BLaER1 treated with 17β-estradiol and CSF1 and Interleukin-3, amounts not matched to agents 10 nM and 100 nM (cell line): Measurements from ENCODE around the gene TNNI3.
A peak's percentile ranks its signal among the peaks of the same experiment; 100 is the strongest.

Source experiments
- H3K27ac ChIP-seq, 11 experiments: shearing (Covaris generic); formaldehyde crosslinking; 2 replicates each; pipeline ENCODE4 v1.8.1; 2022
- H3K27me3 ChIP-seq, 11 experiments: shearing (Covaris generic); formaldehyde crosslinking; 2 replicates each; pipeline ENCODE4 v1.8.1; 2022
- H3K36me3 ChIP-seq, 11 experiments: shearing (Covaris generic); formaldehyde crosslinking; 2 replicates each; pipeline ENCODE4 v1.8.1; 2022
- H3K4me1 ChIP-seq, 10 experiments: shearing (Covaris generic); formaldehyde crosslinking; 2 replicates each; pipeline ENCODE4 v1.8.1; 2022
- H3K4me2 ChIP-seq, 11 experiments: shearing (Covaris generic); formaldehyde crosslinking; 2 replicates each; pipeline ENCODE4 v1.8.1; 2022
- H3K4me3 ChIP-seq, 10 experiments: shearing (Covaris generic); formaldehyde crosslinking; 2 replicates each; pipeline ENCODE4 v1.8.1; 2022
- H3K9ac ChIP-seq, 11 experiments: shearing (Covaris generic); formaldehyde crosslinking; 2 replicates each; pipeline ENCODE4 v1.8.1; 2022
- H3K9me3 ChIP-seq, 11 experiments: shearing (Covaris generic); formaldehyde crosslinking; replicated peaks in 1 of 11; 2 replicates each; pipeline ENCODE4 v1.8.1; 2022
- H4K20me1 ChIP-seq, 11 experiments: shearing (Covaris generic); formaldehyde crosslinking; 2 replicates each; pipeline ENCODE4 v1.8.1; 2022
- Cebpa-rat ChIP-seq, 11 experiments: shearing (Covaris generic); IDR thresholded peaks; 2 replicates each; pipeline ENCODE4 v1.8.1; 2022

TNNI3 gene

DNA sequence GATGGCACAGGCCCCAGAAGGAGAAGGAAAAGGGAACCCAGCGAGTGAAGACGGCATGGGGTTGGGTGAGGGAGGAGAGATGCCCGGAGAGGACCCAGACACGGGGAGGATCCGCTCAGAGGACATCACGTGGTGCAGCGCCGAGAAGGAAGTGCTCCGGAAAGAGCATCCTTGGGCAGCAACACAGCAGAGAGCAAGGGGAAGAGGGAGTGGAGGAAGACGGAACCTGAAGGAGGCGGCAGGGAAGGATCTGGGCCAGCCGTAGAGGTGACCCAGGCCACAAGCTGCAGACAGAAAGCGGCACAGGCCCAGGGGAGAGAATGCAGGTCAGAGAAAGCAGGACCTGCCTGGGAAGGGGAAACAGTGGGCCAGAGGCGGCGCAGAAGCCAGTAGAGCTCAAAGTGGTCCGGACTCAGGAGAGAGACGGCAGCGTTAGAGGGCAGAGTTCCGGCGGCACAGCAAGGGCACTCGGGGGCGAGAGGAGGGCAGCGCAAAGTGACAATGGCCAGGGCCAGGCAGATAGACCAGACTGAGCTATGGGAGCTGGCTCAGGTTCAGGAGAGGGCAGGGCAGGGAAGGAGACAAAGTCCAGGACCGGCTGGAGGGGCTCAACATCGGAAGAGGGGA lies 41.2 kb downstream of the TNNI3 start:
- H3K9me3 ChIP-seq = no peaks in the 10 kb centered on the region
- peak overlapping the region; percentile 89 to 99 (median 94) for H3K4me2 ChIP-seq
- H4K20me1 ChIP-seq = peaks cover 46 to 59% (median 57%) of the 10 kb centered on the region in 11 experiments
- peak overlapping the region; percentile 92 to 99 (median 97) for H3K9ac ChIP-seq
- peaks cover 43 to 54% (median 49%) of the 10 kb centered on the region in 10 experiments for H3K4me1 ChIP-seq
- peak overlapping the region; percentile 85 to 100 (median 100) for H3K4me3 ChIP-seq
- H3K27me3 ChIP-seq = no peaks in the 10 kb centered on the region
- H3K27ac ChIP-seq = peak overlapping the region; percentile 77 to 94 (median 92)
- H3K36me3 ChIP-seq = peaks cover 13 to 37% (median 21%) of the 10 kb centered on the region in 11 experiments
- no peak for TF ChIP-seq Cebpa-rat (IDR thresholded peaks at IDR 0.05)

DNA sequence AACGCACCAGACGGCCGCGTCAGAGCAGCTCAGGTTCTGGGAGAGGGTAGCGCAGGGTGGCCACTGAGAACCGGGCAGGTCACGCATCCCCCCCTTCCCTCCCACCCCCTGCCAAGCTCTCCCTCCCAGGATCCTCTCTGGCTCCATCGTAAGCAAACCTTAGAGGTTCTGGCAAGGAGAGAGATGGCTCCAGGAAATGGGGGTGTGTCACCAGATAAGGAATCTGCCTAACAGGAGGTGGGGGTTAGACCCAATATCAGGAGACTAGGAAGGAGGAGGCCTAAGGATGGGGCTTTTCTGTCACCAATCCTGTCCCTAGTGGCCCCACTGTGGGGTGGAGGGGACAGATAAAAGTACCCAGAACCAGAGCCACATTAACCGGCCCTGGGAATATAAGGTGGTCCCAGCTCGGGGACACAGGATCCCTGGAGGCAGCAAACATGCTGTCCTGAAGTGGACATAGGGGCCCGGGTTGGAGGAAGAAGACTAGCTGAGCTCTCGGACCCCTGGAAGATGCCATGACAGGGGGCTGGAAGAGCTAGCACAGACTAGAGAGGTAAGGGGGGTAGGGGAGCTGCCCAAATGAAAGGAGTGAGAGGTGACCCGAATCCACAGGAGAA lies 42.0 kb downstream of the TNNI3 start:
- TF ChIP-seq Cebpa-rat (IDR thresholded peaks at IDR 0.05) = no peak
- H3K9me3 ChIP-seq = no peaks in the 10 kb centered on the region
- H3K4me2 ChIP-seq = peak overlapping the region; percentile 89 to 99 (median 94)
- H3K4me3 ChIP-seq = peak overlapping the region; percentile 85 to 100 (median 100)
- peaks cover 52 to 66% (median 63%) of the 10 kb centered on the region in 11 experiments for H4K20me1 ChIP-seq
- H3K9ac ChIP-seq = peak overlapping the region; percentile 40 to 99 (median 97); a peak in 21 of 22 replicates
- H3K36me3 ChIP-seq = peaks cover 15 to 43% (median 25%) of the 10 kb centered on the region in 11 experiments
- H3K27me3 ChIP-seq = no peaks in the 10 kb centered on the region
- peak overlapping the region in 10 of 11 experiments; percentile 49 to 94 (median 92); a peak in 16 of 22 replicates for H3K27ac ChIP-seq
- peaks cover 42 to 54% (median 47%) of the 10 kb centered on the region in 10 experiments for H3K4me1 ChIP-seq

DNA sequence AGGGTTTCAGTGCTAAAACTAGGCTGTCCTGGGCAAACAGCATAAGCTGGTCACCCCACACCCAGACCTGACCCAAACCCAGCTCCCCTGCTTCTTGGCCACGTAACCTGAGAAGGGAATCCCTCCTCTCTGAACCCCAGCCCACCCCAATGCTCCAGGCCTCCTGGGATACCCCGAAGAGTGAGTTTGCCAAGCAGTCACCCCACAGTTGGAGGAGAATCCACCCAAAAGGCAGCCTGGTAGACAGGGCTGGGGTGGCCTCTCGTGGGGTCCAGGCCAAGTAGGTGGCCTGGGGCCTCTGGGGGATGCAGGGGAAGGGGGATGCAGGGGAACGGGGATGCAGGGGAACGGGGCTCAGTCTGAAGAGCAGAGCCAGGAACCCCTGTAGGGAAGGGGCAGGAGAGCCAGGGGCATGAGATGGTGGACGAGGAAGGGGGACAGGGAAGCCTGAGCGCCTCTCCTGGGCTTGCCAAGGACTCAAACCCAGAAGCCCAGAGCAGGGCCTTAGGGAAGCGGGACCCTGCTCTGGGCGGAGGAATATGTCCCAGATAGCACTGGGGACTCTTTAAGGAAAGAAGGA lies 42.9 kb downstream of the TNNI3 start:
- 0 out of 20 replicates have a peak overlapping the region, but pooled peaks of 1 of the 10 experiments have one; percentile 7 for H3K4me3 ChIP-seq
- peaks cover 61 to 75% (median 72%) of the 10 kb centered on the region in 11 experiments for H4K20me1 ChIP-seq
- peak overlapping the region in 10 of 11 experiments; percentile 9 to 97 (median 58); a peak in 15 of 22 replicates for H3K9ac ChIP-seq
- H3K27me3 ChIP-seq = no peaks in the 10 kb centered on the region
- peaks cover 42 to 53% (median 47%) of the 10 kb centered on the region in 10 experiments for H3K4me1 ChIP-seq
- no peaks in the 10 kb centered on the region for H3K9me3 ChIP-seq
- H3K27ac ChIP-seq = peak overlapping the region in 3 of 11 experiments; percentile 7 to 26 (median 15); a peak in 5 of 22 replicates
- H3K36me3 ChIP-seq = peaks cover 24 to 52% (median 34%) of the 10 kb centered on the region in 11 experiments
- peak overlapping the region; percentile 89 to 99 (median 94) for H3K4me2 ChIP-seq
- TF ChIP-seq Cebpa-rat (IDR thresholded peaks at IDR 0.05) = no peak

- Histone ChIP-seq H3K27me3 (no peaks in the 10 kb centered on the region), H3K4me3 (no peak overlapping the region; a peak in 1 of 20 replicates), H3K9ac (peak overlapping the region in 9 of 11 experiments; percentile 16 to 97 (median 54); a peak in 13 of 22 replicates), H3K9me3 (no peaks in the 10 kb centered on the region), H3K4me2 (peak overlapping the region; percentile 33 to 99 (median 94)), H3K4me1 (peaks cover 36 to 44% (median 42%) of the 10 kb centered on the region in 10 experiments), H3K36me3 (peaks cover 34 to 63% (median 44%) of the 10 kb centered on the region in 11 experiments), H3K27ac (peak overlapping the region in 5 of 11 experiments; percentile 8 to 34 (median 25); a peak in 7 of 22 replicates), H4K20me1 (peaks cover 72 to 85% (median 83%) of the 10 kb centered on the region in 11 experiments)
- no peak for TF ChIP-seq Cebpa-rat (IDR thresholded peaks at IDR 0.05)
Observed at GRCh38 chr19:55113570-55114039, 43.9 kb downstream of the TNNI3 start.

DNA sequence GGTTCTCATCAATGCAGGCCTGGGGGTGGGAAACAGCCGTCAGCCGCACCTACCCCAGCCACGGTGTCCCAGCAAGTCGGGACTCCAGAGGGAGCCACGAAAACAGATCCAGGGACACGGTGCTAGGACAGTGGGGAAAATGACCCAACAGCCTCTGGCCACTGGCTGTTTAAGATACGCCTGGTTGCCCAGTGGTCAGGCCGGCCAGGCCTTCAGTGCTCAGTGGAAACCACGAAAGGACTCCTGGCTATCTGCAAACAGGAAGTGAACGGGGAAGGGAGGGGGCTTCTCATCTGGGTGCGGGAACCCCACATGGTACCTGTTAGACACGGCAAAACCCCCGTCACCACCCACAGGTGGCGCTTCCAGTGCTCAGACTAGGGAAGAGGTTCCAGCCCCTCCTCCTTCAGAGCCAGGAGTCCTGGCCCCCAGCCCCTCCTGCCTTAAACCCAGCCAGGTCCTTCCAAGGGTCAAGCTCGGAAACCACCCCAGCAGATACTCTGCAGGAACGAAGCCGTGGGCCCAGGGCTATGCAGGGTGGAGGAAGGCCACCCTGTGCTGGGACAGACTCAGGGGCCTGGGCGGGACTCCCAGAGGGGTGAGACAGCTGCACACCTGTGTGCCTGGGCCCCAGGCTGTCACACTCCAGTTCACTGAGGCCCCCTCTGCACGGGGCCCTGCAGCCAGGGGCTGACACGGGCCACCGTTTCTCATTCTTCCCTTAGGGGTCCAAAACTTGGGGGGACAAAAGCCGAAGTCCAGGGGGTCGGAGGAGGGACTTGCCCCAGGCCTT lies 44.6 kb downstream of the TNNI3 start:
- peak overlapping the region in 7 of 11 experiments; percentile 16 to 97 (median 53); a peak in 8 of 22 replicates for H3K9ac ChIP-seq
- H4K20me1 ChIP-seq = peaks cover 77 to 91% (median 88%) of the 10 kb centered on the region in 11 experiments
- peak overlapping the region; percentile 33 to 99 (median 94); a peak in 21 of 22 replicates for H3K4me2 ChIP-seq
- peaks cover 30 to 38% (median 36%) of the 10 kb centered on the region in 10 experiments for H3K4me1 ChIP-seq
- no peaks in the 10 kb centered on the region for H3K9me3 ChIP-seq
- H3K36me3 ChIP-seq = peaks cover 41 to 69% (median 50%) of the 10 kb centered on the region in 11 experiments
- no peaks in the 10 kb centered on the region for H3K27me3 ChIP-seq
- no peak overlapping the region for H3K4me3 ChIP-seq
- no peak for TF ChIP-seq Cebpa-rat (IDR thresholded peaks at IDR 0.05)
- H3K27ac ChIP-seq = peak overlapping the region in 5 of 11 experiments; percentile 8 to 34 (median 25); a peak in 3 of 22 replicates

GRCh38 chr19:55112246-55112776 lies 45.2 kb downstream of the TNNI3 start:
- peaks cover 77 to 95% (median 92%) of the 10 kb centered on the region in 11 experiments for H4K20me1 ChIP-seq
- no peak overlapping the region for H3K4me3 ChIP-seq
- H3K9me3 ChIP-seq = no peaks in the 10 kb centered on the region
- H3K27ac ChIP-seq = no peak overlapping the region
- H3K36me3 ChIP-seq = peaks cover 43 to 72% (median 54%) of the 10 kb centered on the region in 11 experiments
- H3K4me1 ChIP-seq = peaks cover 30 to 37% (median 35%) of the 10 kb centered on the region in 10 experiments
- H3K27me3 ChIP-seq = no peaks in the 10 kb centered on the region
- no peak for TF ChIP-seq Cebpa-rat (IDR thresholded peaks at IDR 0.05)
- peak overlapping the region in 3 of 11 experiments; percentile 94 to 98 (median 95); a peak in 2 of 22 replicates for H3K4me2 ChIP-seq
- no peak overlapping the region for H3K9ac ChIP-seq

DNA sequence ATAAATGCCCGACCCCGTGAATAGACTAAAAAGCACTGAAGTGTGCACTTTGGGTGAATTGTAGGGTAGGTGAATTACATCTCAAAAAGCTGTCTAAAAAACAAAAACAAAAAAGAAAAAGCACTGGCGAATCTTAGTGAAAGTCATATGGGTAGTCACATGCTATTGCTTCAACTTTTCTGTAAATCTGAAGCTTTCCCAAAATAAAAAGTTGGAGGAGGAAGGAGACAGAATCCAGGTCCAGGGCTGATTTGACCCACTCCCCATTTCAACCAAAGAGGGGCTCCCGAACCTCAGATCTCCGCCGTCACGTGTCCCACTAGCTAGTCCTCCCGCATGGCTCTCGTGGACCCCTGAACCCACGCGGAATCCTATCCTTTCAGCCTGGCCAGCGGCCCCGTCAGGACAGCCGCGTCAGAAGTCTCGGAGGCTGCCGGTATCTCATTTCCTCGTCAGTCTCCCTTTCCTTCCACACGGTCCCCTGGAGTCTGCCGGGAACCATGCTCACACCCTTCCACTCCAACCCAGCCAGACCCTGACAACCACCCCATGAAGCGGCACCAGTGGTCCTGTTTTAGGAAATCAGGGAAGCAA lies 46.2 kb downstream of the TNNI3 start:
- Histone ChIP-seq H3K4me3 (no peak overlapping the region), H4K20me1 (peaks cover 85 to 98% (median 95%) of the 10 kb centered on the region in 11 experiments), H3K4me2 (no peak overlapping the region), H3K9ac (no peak overlapping the region), H3K9me3 (no peaks in the 10 kb centered on the region), H3K27ac (no peak overlapping the region), H3K36me3 (peaks cover 53 to 82% (median 63%) of the 10 kb centered on the region in 11 experiments), H3K4me1 (peaks cover 30 to 37% (median 35%) of the 10 kb centered on the region in 10 experiments), H3K27me3 (no peaks in the 10 kb centered on the region)
- no peak for TF ChIP-seq Cebpa-rat (IDR thresholded peaks at IDR 0.05)
